Measurements from ENCODE around the gene RFC4.
"Not testable (repeated sequence)": the region's sequence is repeated elsewhere in the genome, so short reads cannot be mapped to it uniquely, and the experiment has no call there.

The RFC4 gene, protein sequence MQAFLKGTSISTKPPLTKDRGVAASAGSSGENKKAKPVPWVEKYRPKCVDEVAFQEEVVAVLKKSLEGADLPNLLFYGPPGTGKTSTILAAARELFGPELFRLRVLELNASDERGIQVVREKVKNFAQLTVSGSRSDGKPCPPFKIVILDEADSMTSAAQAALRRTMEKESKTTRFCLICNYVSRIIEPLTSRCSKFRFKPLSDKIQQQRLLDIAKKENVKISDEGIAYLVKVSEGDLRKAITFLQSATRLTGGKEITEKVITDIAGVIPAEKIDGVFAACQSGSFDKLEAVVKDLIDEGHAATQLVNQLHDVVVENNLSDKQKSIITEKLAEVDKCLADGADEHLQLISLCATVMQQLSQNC

DNA sequence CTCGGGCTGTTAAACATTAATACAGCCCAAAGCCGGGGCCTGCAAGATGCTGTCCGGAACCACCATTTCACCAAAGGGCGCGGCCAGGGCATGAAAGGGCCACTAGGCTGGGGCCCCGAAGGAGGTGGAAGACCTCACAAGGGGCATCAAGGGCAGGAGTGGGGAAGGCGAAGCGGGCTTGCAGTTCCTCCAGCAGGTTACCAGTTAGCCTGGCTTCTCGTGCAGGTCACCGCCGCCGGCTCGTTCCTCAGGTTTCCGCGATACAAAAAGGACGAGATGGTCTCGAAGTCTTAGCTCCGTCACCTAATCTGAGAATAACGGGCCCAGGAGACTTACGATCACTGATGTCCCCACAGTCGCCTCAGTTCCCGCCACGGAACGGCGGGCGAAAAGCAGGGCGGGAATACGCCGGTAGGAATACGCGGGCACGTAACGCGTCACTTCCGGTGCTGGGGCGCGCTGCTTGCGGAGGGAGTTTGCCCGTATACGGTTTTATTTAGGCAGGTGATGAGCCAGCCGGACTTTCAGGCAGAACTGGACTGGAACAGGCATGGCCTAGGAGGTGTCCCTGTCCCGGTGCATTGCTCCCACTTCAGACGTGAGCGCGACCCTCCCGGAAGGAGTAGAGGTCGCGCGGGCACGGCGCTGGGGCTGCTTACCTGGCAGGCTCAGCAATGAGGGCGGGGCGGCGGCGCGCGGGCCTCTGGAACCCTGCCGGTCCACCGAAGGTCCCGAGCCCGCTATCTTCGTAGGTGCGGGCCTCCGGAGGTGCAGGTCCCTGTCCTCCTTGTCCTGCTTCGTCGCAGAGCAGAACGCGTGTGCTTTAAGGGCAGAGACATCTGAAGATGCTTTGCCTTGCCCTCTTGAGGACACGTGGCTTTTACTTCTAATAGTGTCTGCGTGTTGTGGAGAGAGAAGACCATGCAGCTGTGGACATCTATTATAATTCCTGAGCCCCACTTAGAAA, at the start of gene RFC4:
Gene RFC4, minus strand, starts transcription at position 394 of the 967 bp plus-strand sequence. CDS start 1,769 bp downstream, outside the sequence.
- TF ChIP-seq, protein P1, sequence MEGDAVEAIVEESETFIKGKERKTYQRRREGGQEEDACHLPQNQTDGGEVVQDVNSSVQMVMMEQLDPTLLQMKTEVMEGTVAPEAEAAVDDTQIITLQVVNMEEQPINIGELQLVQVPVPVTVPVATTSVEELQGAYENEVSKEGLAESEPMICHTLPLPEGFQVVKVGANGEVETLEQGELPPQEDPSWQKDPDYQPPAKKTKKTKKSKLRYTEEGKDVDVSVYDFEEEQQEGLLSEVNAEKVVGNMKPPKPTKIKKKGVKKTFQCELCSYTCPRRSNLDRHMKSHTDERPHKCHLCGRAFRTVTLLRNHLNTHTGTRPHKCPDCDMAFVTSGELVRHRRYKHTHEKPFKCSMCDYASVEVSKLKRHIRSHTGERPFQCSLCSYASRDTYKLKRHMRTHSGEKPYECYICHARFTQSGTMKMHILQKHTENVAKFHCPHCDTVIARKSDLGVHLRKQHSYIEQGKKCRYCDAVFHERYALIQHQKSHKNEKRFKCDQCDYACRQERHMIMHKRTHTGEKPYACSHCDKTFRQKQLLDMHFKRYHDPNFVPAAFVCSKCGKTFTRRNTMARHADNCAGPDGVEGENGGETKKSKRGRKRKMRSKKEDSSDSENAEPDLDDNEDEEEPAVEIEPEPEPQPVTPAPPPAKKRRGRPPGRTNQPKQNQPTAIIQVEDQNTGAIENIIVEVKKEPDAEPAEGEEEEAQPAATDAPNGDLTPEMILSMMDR (IDR thresholded peaks at IDR 0.05; ENCODE audit: insufficient read depth, low read depth, low read length, missing control alignments), result no peak
- H3K4me3 ChIP-seq (ENCODE audit: low read depth, low read length), result peak within 1 kb of the TSS; percentile 69
- DNase-seq (ENCODE audit: low read depth), result peak; percentile 89

DNA sequence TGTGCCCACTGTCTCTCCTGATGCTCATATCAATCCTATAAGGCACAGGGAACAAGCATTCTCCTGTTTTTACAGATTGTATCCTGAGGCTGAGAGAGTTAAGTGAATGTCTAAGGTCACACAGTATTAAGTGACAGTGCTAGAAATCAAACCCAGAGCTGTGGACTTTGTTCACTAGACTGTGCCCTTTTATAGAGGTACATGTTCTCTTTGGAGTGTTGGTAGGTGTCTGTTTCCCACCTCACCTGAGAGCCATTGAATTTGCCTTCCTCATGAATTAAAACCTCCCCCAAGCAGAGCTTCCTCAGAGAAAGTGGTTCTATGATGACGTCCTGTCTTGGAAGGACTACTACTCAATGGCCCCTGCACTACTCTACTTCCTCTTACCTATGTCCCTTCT, 48.7 kb upstream of the RFC4 start:
- TF ChIP-seq, protein P1 (IDR thresholded peaks at IDR 0.05; ENCODE audit: insufficient read depth, low read depth, low read length, missing control alignments), result no peak
- DNase-seq (ENCODE audit: low read depth), result no peak
- no peak overlapping the region for H3K4me3 ChIP-seq (ENCODE audit: low read depth, low read length)

DNA sequence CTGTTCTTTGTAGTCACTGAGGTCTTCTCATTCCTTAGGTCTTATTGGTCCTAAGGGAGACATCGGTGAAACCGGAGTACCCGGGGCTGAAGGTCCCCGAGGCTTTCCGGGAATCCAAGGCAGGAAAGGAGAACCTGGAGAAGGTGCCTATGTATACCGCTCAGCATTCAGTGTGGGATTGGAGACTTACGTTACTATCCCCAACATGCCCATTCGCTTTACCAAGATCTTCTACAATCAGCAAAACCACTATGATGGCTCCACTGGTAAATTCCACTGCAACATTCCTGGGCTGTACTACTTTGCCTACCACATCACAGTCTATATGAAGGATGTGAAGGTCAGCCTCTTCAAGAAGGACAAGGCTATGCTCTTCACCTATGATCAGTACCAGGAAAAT, 47.9 kb upstream of the RFC4 start:
- no peak for DNase-seq (ENCODE audit: low read depth)
- TF ChIP-seq, protein P1 (IDR thresholded peaks at IDR 0.05; ENCODE audit: insufficient read depth, low read depth, low read length, missing control alignments), result no peak
- no peak overlapping the region for H3K4me3 ChIP-seq (ENCODE audit: low read depth, low read length)

DNA sequence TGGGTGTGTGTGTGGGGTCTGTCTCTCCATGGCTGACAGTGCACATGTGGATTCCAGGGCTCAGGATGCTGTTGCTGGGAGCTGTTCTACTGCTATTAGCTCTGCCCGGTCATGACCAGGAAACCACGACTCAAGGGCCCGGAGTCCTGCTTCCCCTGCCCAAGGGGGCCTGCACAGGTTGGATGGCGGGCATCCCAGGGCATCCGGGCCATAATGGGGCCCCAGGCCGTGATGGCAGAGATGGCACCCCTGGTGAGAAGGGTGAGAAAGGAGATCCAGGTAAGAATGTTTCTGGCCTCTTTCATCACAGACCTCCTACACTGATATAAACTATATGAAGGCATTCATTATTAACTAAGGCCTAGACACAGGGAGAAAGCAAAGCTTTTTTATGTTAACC, 46.7 kb upstream of the RFC4 start:
- H3K4me3 ChIP-seq (ENCODE audit: low read depth, low read length), result no peak overlapping the region
- DNase-seq (ENCODE audit: low read depth), result no peak
- TF ChIP-seq, protein P1 (IDR thresholded peaks at IDR 0.05; ENCODE audit: insufficient read depth, low read depth, low read length, missing control alignments), result no peak

DNA sequence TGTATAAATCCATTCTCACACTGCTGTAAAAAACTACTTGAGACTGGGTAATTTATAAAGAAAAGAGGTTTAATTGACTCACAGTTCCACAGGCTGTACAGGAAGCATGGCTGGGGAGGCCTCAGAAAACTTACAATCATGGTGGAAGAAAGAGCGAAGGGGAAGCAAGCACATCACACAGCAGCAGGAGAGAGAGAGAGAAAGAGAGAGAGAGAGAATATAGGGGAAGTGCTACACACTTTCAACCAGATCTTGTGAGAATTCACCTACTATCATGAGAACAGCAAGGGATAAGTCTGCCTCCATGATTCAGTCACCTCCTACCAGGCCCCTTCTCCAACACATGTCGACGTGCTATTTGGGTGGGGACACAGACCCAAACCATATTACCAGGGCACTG, 45.6 kb upstream of the RFC4 start:
- not testable (repeated sequence) for H3K4me3 ChIP-seq (ENCODE audit: low read depth, low read length); DNase-seq (ENCODE audit: low read depth)

DNA sequence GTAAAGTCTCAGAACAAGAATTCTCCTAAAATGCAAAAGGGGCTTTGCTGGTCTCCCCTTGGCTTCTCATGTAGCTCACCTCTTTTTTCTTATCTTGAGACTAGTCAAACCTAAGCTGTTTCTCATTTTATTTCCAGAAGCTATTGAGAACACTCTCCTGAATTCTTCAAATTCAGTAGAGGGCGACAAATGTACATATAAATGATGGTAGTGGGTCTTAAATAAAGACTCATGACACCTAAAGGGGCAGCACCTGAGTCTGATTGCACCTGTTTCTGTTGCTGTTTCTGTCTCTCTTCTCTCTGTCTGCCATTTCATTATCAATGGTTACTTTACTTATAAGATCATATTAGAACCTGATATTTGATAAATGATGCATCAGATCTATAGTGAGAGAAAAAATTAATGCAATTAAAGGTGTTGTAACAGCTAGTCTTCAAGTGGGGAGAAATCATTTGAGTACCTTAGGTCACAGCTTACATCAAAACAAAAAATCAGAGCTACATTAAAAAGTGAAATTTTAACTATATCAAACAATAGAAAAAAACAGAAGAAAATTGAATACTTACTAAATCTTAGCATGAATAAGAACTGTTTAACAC, 43.2 kb upstream of the RFC4 start:
- DNase-seq (ENCODE audit: low read depth), result peak; percentile 71
- no peak overlapping the region for H3K4me3 ChIP-seq (ENCODE audit: low read depth, low read length)
- TF ChIP-seq, protein P1 (IDR thresholded peaks at IDR 0.05; ENCODE audit: insufficient read depth, low read depth, low read length, missing control alignments), result peak; percentile 32

DNA sequence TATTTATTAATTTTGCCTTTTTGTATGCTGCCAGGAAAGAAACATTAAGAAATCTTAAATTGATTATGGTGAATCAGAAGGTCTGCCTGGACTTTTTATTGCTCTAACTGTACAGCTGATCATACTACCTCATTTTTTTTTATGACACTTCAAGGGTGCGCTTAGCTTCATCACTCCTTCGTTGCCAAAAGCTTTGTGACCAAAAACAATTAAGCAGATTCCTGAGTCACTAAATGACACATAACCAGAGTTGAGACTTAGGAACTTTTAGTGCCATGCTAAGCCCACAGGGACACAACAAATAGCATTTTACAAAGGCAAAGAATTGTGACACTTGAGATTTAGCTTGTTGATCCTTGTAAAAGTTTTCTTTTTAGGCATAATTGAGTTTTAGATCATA, 41.2 kb upstream of the RFC4 start:
- TF ChIP-seq, protein P1 (IDR thresholded peaks at IDR 0.05; ENCODE audit: insufficient read depth, low read depth, low read length, missing control alignments), result no peak
- no peak overlapping the region for H3K4me3 ChIP-seq (ENCODE audit: low read depth, low read length)
- no peak for DNase-seq (ENCODE audit: low read depth)
